GM21786 (cell line): ENCODE measurements around the gene CLCNKA.
"Not testable (repeated sequence)": the region's sequence is repeated elsewhere in the genome, so short reads cannot be mapped to it uniquely, and the experiment has no call there.

Experiments
- ATAC-seq: cut with Tn5 transposase; IDR thresholded peaks from one replicate; pipeline ENCODE4 v1.9.1; 2021; ENCODE audit not compliant: unreplicated experiment

CLCNKA gene

DNA sequence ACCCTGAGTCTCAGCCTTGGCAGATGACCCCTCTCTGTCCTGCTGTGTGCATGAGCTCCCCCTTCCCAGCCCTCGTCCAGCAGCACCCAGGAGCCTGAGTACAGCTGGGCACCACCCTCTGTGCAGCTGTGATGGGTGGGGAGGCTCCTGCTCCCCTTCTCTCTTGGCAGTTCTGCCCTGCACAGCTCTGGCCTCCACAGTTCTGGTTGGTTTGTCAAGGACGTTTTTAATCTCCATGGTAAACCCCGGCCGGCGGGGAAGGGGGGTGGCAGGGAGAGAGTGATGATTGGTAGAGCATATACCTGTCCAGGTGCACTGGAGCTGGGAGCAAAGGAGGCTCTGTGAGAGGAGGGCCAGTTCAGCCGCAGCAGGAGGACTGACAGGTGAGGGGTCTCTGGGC is at the start of gene CLCNKA:
Gene CLCNKA, plus strand, starts transcription at position 356 of the 400 bp plus-strand sequence. CDS start 584 bp downstream, outside the sequence.
- ATAC-seq, result no peak

DNA sequence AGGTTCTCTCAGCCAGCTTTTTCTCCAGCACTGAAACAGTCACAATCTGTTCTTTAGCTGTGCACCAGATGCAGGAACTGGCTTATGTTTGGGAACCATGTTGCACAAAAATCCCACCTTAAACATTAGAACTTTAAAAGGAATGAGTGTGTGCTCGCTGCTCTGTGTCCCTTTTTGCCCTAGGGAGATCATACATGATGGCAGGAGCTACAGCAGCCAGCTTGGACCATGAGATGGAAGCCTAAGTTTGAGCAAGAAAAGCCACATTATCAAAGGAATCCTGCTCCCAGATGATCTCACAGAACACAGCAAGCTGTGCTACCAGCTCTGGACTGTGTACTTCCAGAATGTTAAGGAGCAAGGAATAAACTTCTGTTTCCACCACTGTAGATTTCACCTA is 49.4 kb upstream of the CLCNKA start:
- no peak for ATAC-seq

DNA sequence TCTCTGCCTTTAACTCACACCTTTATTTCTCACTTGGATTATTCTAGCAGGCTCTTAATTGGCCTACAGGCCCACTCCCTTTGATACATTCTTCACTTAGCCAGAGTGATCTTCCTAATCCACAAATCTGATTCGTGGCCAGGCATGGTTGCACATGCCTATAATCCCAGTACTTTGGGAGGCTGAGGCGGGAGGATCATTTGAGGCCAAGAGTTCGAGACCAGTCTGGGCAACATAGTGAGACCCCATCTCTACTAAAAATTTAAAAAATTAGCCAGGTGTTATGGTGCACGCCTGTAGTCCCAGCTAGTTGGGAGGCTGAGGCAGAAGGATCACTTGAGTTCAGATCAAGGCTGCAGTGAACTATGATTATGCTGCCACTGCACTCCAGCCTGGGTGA is 48.1 kb upstream of the CLCNKA start:
- no peak for ATAC-seq

DNA sequence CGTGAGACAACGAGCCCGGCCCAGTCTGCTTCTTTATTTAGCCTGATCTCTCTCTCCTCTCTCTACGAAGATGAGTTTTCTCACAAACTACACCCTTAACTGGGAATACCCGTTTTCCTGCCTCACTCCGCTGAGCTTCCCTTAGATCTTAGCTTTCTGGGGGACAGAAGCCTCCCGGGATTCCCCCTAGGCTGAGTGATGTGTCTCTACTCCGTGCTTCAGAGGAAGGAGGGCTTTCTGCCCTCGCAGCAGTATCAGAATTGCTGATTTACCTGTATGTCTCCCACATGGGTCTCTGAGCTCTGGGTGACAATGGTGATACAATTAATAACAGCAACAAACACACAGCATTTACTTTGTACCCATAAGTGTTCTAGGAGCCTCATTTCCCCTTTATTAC is 47.0 kb upstream of the CLCNKA start:
- ATAC-seq, result peak; percentile 26

DNA sequence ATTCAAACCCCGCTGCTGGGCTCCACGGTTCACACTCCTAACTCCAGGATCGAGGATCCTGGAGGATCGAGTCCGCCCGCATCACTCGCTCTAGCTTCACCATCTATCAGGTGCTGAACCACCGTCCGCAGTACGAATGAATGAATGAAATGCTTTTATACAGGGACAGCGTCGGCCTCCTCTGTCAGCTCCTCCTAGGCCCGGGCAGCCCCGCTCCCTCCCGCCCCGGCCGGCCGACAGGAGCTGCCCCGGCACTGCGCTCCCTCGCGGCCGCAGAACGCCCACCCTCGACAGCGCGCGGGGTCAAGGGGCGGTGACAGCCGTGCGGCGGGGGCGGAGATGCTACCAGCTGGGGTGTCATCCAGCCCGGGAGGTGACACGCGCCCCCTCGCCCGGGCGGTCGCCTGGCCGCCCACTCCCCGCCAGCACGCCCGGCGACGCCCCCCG is 46.5 kb upstream of the CLCNKA start:
- ATAC-seq, result peak; percentile 46

DNA sequence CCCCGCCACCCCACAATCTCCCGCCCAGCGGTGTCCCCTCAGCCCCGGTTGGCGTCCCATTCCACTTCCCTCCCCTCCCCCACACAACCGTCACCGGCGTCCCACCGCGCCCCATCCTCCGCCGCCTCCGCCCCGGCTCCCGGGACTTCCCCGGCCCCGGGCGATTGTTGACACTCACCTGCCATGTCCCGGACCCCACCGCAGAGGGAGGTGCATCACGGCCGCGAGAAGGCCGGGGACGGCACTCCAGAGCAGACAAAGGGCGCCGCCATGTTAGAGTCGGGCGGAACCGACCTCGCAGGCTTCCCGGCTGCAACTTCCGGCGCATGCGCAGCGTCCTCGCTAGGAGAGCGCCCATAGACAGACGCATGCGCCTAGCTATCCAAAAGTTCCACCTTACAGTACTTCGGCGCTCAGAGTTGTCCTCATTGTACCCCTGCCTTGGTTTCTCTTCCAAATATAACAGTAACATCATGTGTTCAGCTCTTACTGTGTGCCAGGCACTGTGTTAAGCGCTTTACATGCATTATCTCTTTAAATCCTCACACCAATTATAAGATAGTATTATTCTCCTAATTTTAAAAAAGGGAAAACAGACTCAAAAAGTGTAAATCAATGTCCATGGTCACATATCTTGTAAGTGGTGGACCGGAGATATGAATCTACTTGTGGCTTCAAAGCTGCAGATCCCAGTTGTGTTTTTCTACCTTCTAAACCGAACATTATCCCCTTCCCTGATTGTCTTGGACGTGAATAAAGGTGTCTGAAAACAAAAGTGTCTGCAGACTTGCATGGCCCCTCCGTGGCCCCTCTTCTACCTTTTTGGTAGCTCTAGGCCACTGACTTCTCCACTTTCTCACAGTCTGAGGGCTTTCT is 45.8 kb upstream of the CLCNKA start, which contains the start of gene ZBTB17:
Gene ZBTB17, minus strand, starts transcription at position 297 of the 876 bp plus-strand sequence. CDS start 27,606 bp downstream, outside the sequence.
- ATAC-seq, result peak; percentile 70

DNA sequence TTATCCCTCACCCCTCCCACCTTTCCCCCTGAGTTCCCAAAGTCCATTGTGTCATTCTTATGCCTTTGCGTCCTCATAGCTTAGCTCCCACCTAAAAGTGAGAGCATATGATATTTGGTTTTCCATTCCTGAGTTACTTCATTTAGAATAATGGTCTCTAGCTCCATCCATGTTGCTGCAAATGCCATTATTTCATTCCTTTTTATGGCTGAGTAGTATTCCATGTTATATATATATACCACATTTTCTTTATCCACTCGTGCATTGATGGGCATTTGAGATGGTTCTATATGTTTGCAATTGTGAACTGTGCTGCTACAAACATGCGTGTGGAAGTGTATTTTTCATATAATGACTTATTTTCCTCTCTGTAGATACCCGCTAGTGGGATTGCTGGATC is 43.9 kb upstream of the CLCNKA start:
- ATAC-seq, result not testable (repeated sequence)

DNA sequence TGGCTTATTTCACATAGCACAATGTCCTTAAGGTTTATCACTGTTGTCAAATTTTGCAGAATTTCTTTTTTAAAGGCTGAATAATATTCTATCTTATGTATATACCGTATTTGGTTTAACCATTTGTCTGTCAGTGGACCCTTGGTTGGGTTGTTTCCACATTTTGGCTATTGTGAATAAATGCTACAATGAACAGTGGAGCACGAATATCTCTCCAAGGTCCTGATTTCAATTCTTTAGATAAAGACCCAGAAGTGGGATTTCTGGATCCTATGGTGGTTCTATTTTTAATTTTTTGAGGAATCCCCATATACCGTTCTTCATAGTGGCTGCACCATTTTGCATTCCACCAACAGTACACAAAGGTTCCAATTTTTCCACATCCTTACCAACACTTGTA is 40.2 kb upstream of the CLCNKA start:
- ATAC-seq, result no peak

DNA sequence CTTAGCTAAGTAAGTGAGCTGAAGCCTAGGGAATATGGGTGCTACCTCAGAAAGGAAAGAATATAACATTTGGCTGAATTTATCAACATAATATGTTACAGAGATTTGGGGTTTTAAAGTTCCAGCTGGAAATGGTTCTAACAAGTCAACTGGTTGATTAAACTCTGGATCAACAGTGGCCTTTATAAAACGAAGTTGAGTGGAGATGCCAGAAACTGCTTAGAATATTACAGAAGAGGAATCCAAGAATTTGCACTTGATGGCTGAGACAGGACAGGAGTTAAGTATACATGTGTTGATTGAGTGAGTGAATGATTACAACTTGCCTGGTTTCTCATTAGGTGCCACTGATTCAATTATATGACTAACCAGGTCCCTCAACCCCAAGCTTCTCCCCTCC is 38.6 kb upstream of the CLCNKA start:
- no peak for ATAC-seq

DNA sequence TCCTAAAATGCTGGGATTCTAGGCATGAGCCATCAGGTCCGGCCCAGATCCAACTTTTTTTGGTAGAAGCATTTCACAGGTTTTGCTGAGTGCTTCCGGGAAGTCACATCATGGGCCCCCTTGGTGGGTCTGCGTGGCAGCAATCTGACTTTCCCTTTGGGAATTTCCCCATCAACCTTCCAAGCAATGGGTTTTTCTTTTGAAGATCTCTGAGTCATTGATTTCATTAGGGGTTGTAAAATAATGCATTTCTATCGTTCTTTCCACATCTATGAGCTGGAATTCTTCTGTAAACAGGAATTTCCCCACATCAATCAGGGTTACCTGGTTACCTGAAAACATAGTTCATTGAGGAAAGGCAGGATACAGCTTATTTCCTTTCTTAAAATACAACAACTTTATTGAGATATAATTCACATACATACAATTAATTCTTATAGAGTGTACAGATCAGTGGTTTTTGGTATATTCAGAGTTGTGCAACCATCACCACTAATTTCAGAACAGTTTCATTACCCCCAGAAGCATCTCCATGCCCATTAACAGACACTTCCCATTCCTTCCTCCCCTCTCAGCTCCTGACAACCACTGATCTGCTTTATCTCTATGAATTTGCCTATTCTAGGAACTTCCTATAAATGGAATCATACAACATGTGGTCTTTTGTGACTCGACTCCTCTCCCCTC is 36.1 kb upstream of the CLCNKA start:
- ATAC-seq, result no peak

DNA sequence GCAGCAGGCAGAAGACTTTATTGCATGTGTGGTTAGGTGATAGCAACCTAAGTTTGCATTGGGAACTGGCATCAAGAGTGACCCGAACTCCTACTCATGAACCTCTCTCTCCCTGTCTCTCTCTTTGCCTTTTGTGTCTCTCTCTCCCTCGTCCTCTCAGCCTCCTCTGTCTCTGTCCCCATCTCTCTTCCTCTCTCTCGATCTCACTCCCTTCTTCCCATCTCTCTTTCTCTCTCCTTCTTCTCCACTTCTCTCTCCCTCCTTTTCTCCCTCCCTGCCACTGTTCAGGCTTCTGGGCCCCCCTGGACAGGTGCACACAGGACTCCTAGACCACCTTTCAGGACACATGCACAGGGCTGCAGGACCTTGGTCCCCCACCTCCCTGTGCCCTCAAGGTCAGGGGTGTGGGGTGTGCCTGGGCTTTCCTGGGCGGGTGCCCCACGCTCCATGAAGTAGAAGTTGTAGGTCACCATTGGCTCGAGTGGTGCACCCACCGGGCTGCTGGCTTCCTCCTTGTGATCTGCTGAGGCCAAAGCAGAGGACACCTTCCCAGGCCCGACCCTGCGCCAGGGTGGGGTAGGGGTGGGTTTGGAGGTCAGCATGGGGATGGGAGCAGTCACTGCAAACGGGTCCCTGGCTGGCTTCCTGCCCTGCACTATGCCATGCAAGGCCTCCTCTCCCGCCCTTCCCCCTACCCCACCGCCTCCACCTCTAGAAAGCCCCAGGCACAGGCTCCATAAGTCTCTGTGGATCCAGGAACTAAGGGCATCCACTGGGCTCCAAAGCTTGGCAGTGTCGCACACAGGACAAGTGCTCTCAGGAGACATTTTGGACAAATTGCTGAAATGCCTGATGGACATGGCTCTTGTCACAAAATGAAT is 32.7 kb upstream of the CLCNKA start:
- no peak for ATAC-seq

DNA sequence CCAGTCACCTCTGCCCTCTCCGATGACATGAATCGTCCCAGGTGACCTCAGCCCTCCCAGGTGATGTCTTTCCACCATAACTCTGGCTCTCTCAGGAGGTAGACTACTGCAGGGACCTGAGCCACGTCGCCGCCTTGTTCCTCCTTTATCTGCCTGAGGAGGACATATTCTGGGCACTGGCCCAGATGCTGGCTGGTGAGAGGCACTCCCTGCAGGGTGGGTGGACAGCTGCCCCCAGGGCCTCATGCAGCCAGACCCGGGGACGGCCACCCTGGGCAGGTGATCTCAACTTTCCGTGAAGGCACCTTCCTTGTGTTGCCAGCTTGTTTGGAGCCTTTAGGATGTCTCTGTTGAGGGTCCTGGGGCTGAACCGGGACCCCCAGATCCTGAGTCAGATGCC is 32.1 kb upstream of the CLCNKA start:
- no peak for ATAC-seq

DNA sequence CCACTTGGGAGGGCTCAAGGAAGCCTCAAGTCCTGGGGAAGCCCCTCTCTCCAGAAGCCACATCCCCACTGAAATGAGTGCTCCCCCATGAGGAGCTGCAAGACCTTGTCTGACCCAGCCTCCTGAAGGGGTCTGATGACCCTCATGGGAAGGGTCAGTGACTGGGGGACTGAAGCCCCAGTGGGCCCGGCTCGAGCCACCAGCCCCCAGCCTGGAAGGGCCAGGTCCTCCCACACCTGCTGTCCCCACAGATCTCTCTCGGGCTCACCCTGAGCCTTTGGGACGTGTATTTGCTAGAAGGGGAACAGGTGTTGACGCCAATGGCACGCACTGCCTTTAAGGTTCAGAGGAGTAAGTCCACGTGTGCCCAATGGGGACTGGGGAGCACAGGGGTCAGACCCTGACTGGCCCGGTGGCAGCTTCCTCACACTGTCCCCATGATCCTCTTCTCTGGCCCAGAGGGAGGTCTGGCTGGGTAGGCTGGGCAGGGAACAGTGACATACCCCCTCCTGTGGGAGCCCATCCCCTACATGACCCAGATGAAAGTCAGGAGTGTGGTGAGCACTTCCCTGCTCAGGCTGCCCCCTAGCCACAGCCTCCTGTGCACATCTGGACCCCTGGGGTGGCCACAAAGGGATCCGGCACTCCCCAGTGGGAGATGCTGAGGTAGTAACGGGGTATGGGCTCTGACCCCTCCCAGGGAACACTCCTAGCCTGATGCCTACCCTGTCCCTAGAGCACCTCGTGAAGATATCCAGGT is 30.2 kb upstream of the CLCNKA start:
- ATAC-seq, result no peak

DNA sequence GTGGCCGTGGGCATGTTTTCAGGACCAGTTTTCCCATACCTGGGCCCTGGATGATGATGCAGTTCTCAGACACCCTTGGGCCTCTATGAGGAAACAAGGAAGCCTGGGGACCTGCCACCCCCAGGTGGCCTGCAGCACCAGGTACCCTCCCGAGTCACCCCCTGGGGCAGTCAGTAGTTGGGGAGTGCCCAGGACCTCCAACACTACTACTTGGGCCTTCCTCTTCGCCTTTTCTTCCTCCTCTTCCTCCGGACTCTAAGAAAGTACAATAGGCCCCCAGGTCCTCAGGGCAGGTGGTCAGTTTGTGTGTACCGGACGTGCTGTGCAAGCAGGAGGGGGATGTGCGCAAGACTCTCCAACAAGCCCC is 29.7 kb upstream of the CLCNKA start:
- no peak for ATAC-seq

DNA sequence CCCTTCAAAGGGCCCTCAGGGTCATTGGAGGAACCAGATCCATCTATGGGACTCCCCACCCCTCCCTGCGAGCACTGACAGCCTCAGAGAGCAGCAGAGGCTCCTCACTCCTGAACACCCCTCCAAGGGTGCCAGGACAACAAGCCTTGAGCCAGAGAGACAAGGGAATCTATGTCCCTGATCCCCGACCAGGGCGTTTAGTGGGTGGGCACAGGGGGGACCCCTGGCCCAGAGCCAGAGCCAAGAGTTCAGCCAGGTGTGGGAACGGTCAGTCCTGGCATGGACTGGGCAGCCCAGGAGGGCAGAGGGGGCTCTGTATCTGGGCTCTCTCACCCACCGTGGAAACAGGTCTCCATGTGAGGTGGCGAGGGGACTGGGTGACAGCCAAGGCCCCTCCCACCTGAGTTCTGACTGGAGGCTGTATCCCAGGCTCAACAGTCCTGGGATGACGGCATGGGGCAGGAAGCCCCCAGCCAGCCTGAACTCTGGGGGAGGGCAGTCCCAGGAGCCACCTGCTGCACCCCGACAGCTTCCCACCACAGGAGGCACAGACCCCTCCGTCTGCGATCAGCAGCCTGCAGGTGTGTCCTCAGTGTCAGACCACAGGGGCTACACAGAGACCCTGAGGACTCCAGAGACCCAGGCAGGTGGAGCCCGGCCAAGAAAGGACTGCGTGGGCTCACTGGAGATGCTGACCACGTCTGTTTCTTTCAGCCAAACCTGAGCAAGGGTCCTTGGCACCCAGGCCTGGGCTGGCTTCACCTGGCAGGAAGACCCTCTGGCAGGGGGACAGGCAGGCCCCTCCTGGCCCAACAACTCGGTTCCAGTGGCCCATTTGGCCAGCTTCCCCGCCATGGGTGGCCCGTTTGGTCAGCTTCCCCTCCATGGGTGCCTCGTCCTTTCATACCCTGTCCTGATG is 29.0 kb upstream of the CLCNKA start:
- ATAC-seq, result no peak

DNA sequence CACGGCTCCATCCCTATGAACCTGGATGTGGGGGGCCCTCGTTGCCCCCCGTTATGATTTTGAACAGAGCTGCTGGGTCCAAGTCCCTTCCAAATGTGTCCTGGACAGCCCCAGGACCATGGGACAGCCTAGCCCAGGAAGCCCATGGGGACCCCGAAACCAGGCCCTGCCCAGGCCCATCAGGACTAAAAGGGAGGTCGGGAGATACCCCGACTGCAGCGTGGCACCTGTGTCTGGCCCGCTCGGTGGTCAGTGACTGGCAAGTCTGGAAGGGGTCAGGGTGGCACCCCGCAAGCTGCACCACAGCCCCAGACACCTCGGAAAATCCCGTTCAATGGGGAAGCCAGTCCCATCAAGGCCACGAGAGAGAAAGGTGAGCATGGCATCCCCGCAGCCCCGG is 28.2 kb upstream of the CLCNKA start:
- ATAC-seq, result no peak

DNA sequence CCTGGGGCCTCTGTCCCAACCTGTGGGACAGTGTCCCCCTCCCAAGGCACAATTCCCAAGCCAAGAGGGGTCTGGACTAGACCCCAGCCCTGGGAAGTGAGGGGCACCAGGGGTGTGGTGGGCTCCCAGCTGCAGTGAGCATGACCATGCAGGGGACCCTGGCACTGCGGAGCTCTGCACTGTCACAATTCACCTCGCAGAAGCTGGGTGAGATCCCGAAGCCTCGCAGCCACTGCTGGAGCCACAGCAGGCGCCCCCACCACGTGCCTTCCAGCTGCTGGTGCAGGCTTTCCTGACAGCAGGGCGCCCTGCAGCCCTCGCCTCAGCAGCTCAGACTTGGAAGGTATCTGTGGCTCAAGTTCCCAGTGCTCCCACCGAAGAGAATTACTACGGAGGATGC is 27.8 kb upstream of the CLCNKA start:
- no peak for ATAC-seq

DNA sequence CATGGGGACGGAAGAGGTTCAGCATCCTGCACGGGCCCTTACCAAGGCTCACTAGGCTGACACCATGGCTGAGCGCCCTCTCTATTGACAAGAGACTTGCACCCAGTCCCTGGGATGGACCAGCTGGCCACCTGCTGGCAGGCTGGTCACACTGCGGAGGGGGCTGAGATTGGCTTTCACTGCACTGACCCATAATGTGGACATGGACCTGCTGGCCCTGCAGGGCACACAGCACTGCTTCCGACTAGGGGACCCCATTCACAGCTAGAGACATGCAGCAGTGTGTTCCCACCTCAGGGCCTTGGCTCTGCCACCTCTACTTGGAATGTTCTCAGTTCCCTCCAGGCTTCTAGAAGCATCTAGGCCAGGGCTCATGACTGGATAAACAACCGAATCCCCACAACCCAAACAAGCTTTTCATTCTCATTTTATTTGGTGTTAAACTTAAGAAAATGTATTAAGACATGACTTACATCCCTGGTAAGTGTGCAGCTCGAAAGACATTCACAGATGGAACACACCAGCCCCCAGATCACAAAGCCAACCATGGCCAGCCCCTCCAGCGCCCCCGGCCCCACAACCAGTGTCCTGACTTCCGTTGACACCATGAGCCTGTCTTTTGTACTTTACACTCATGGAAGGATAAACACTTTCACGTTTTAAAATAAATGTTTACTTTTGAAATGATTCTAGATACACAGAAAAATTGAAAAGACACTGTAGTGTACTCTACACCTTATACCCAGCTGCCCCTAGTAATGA is 27.1 kb upstream of the CLCNKA start:
- no peak for ATAC-seq
